G401.6 (cell line): ENCODE measurements around the gene HNRNPA1.
"Not testable (repeated sequence)": the region's sequence is repeated elsewhere in the genome, so short reads cannot be mapped to it uniquely, and the experiment has no call there.

ENCODE experiments used
- FAIRE-seq: peaks from 2 replicates; lab custom pipeline; 2012; peaks lifted over from hg19 to GRCh38; lab: Jason Lieb, UNC

The HNRNPA1 gene

GRCh38 chr12:54299515-54300224 lies 19.1 kb downstream of the HNRNPA1 start:
- FAIRE-seq, result no peak

- FAIRE-seq, result no peak
Measured at GRCh38 chr12:54300225-54300731, 19.8 kb downstream of the HNRNPA1 start.

GRCh38 chr12:54300732-54301427 lies 20.4 kb downstream of the HNRNPA1 start, which contains the start of gene NFE2:
TSS of gene NFE2 (minus strand) at chr12:54301015. CDS start at chr12:54295248, 5,767 bp downstream.
- no peak for FAIRE-seq

GRCh38 chr12:54301428-54302048 lies 21.0 kb downstream of the HNRNPA1 start:
- FAIRE-seq, result no peak

GRCh38 chr12:54303640-54304039 lies 23.1 kb downstream of the HNRNPA1 start:
- no peak for FAIRE-seq

GRCh38 chr12:54304187-54304810 lies 23.8 kb downstream of the HNRNPA1 start:
- no peak for FAIRE-seq

- no peak for FAIRE-seq
Measured at GRCh38 chr12:54306925-54307741, 26.6 kb downstream of the HNRNPA1 start.

- FAIRE-seq, result no peak
Measured at GRCh38 chr12:54311051-54311450, 30.5 kb downstream of the HNRNPA1 start.

GRCh38 chr12:54312309-54312708 lies 31.8 kb downstream of the HNRNPA1 start:
- FAIRE-seq, result not testable (repeated sequence)

GRCh38 chr12:54321363-54321762 lies 40.8 kb downstream of the HNRNPA1 start:
- no peak for FAIRE-seq

- peak; percentile 97 for FAIRE-seq
Measured at GRCh38 chr12:54324617-54325441, 44.3 kb downstream of the HNRNPA1 start, which contains the start of gene COPZ1. TSS of gene COPZ1 (plus strand) at chr12:54325131. CDS start at chr12:54325164, 33 bp downstream.

- peak; percentile 44 for FAIRE-seq
Measured at GRCh38 chr12:54325442-54326109, 45.0 kb downstream of the HNRNPA1 start.

- FAIRE-seq, result peak; percentile 66
Measured at GRCh38 chr12:54328595-54329337, 48.2 kb downstream of the HNRNPA1 start.

- FAIRE-seq, result peak; percentile 98
Measured at GRCh38 chr12:54329759-54330158, 49.2 kb downstream of the HNRNPA1 start.

GRCh38 chr12:54330442-54330841 lies 49.9 kb downstream of the HNRNPA1 start:
- no peak for FAIRE-seq

- no peak for FAIRE-seq
Measured at GRCh38 chr12:54331461-54331860, 50.9 kb downstream of the HNRNPA1 start.

GRCh38 chr12:54333420-54334034 lies 53.0 kb downstream of the HNRNPA1 start:
- FAIRE-seq, result no peak
